GM12874 (cell line): ENCODE measurements around the gene CLEC3A.

ENCODE experiments used
- TF ChIP-seq, protein P1 (sequence below): IDR thresholded peaks from 2 replicates; pipeline ENCODE4 v1.5.1; 2011; ENCODE audit warnings: low read depth, mild to moderate bottlenecking, control low read depth, low read length, moderate library complexity; ENCODE audit not compliant: insufficient read depth

CLEC3A gene, protein sequence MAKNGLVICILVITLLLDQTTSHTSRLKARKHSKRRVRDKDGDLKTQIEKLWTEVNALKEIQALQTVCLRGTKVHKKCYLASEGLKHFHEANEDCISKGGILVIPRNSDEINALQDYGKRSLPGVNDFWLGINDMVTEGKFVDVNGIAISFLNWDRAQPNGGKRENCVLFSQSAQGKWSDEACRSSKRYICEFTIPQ

DNA sequence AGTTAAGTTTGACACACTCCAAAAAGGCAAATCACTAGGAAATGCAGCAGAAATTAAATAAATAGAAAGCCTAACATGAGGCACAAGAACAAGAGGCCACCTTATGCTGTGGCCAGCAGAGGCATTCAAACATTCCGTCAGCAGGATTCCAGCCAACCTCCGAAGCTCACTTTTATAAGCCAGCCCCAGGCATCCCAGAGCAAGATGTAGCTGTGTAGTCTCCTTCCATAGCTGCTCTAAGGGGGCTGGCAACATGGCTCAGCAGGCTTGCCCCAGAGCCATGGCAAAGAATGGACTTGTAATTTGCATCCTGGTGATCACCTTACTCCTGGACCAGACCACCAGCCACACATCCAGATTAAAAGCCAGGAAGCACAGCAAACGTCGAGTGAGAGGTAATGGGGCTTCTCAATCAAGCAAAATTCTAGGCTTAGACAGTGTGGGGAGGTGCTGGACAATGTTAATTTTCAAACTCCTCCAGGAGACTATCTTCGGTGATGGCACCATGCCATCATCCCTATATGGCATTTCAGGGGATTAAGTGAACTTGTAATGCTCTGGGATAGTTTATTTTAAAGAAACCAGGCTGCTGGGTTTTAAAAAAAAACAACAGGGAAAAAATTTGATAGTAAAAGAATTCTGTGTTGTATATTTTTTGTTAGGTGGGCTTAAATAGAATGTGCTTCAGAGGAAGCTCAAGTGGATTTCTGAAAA is at the start of gene CLEC3A:
Gene CLEC3A, plus strand, starts transcription at position 202 of the 714 bp plus-strand sequence. Its CDS starts 79 bp downstream, at position 281.
- TF ChIP-seq, protein P1, sequence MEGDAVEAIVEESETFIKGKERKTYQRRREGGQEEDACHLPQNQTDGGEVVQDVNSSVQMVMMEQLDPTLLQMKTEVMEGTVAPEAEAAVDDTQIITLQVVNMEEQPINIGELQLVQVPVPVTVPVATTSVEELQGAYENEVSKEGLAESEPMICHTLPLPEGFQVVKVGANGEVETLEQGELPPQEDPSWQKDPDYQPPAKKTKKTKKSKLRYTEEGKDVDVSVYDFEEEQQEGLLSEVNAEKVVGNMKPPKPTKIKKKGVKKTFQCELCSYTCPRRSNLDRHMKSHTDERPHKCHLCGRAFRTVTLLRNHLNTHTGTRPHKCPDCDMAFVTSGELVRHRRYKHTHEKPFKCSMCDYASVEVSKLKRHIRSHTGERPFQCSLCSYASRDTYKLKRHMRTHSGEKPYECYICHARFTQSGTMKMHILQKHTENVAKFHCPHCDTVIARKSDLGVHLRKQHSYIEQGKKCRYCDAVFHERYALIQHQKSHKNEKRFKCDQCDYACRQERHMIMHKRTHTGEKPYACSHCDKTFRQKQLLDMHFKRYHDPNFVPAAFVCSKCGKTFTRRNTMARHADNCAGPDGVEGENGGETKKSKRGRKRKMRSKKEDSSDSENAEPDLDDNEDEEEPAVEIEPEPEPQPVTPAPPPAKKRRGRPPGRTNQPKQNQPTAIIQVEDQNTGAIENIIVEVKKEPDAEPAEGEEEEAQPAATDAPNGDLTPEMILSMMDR = no peak

DNA sequence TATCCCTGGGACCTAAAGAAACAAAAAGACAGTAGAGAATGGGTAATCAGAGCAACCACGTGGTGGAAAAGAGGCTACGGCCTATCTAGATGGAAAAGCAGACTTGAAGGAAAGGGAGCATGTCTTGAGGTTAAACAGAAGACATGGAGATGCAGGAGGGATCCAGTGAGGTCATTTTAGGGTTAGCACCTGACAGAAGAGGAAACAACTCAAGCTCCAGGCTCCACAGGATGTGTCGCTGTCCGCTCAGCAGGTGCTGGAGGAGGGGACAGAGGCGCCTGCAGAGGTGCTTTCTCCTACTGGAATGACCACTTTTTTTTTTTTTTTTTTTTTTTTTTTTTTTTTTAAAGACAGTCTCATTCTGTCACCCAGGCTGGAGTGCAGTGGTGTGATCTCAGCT is 47.5 kb upstream of the CLEC3A start:
- TF ChIP-seq, protein P1 = no peak

DNA sequence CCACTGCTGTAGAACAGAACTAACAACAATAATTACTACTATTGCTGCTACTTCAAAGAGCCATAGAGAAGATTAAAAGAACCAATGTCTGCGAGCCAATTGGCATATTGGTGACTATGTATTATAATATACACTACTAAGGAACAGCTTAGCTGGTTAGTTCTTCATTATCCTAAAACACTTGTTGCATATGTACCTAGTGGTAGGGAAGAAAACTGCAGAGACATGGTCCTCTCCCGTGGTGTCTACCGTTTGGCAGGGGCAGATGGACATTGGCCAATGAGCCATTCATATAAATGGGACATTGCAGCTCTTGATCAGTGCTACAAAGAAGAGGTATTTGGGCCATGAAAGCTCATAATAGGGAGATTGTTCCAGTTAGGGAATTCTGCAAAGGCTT is 46.4 kb upstream of the CLEC3A start:
- TF ChIP-seq, protein P1 = no peak

DNA sequence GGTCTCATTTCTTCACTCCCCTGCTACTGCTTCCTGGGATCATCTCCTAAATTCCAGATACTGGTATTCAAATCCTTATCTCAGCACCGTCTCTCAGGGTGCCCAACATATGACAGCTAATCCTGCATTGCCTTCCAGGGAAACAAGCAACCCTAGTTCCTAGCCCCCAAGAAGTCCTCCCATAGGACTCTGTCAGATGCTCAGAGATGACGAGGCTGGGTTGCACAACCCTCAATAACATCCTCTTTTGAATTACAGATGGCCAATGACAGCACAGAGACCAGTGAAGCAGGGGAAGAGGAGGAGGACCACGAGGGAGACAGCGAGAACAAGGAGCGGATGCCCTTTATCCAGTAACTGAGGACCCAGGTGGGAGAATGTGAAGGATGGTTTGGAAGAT is 45.0 kb upstream of the CLEC3A start:
- TF ChIP-seq, protein P1 = no peak

DNA sequence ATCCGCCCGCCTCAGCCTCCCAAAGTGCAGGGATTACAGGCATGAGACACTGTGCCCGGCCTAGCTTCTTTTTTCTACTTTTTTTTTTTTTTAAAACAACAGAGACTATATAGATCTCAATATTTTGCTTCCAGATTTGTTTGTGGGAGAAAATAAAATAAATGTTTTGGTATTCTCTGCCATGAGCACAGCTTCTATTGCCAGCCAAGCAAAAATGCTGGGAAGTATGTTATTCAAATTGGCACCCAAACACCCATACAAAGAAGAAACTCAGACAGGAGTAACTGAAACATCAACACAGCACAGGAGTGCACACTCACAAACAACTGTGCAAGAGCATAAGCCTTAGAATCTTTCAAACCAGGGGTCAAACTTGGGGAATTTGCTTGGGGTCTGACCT is 37.2 kb upstream of the CLEC3A start:
- TF ChIP-seq, protein P1 = no peak

DNA sequence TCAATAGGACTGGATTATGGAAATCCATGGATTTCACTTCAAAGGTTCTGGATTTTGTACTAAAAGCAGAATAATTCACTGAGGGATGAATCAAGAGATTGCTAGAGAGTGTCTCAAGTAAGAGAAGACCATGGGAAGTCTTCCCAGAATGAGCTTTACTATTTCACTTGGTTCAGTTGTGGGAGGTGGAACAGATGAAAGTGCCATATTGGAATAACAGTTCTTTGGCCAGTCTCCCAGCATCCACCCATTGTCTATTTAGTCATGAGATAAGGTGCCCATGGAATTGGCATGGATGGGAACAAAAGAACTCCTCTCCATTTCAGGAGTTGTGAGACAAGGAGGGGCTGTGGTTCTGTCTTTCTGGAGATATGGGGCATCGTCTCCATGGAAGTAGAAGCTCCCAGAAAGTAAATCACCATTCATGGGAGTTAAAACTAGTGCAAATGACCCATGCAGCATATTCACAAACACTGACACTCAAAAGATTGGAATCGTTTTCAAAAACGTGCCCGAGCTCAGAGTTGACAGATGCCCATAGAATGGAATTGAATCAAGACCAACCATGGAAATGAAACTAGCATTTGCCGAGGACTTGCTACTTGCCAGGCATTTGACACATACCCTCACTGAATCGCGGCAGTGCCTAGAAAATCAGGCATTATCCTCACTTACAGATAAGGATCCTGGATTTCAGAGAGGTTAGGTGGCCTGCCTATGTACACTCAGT is 36.2 kb upstream of the CLEC3A start:
- TF ChIP-seq, protein P1 = no peak

DNA sequence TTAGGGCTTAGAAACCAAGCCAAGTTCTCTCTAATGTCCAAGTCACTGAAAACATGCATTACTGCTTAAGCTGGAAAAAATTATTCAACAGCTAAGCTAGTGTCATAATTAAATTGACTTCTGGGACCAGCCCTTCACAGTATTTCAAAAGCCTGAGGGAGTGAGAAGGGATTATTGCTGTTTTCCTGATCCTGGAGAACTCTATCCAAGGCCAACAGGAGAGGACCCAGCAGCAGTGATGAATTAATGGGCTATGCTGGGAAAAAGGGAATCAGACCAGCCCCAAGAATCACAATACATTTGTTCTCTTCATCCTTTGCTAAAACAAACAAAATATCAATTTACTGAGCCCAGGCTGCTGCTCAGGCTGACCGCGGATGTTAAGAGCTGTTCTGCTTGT is 34.5 kb upstream of the CLEC3A start:
- TF ChIP-seq, protein P1 = no peak
